Thoracic aorta (tissue), 2 donors: Measurements from ENCODE around the gene TMPRSS9. TPM values are rescaled to one million over a fixed set of nuclear protein-coding genes. Genes with fewer than 3 reads are reported as not detected.

Experiments
- ATAC-seq: fragments of 150-250 bp; one replicate; pipeline ENCODE4 v1.8.0; 2017; ENCODE audit warnings: low read depth; ENCODE audit not compliant: insufficient number of reproducible peaks, low FRiP score
- DNase-seq: peaks from one replicate; pipeline ENCODE4 v3.0.0-alpha.2; 2020; ENCODE audit warnings: low spot score
- H3K27ac ChIP-seq, 2 donors: fragments of 200-600 bp; sonication (generic); 1 replicate in 1 of 2; 2 replicates in 1 of 2; pipeline ENCODE4 v1.5.1; 2016; ENCODE audit warnings: mild to moderate bottlenecking in 2 of 2, moderate library complexity in 2 of 2
- H3K27me3 ChIP-seq: fragments of 200-600 bp; sonication (generic); replicated peaks from 2 replicates; pipeline ENCODE4 v1.6.0; 2016; ENCODE audit warnings: mild to moderate bottlenecking; ENCODE audit not compliant: insufficient read depth
- H3K36me3 ChIP-seq: fragments of 200-600 bp; sonication (generic); one replicate; pipeline ENCODE4 v1.5.1; 2016
- H3K4me1 ChIP-seq, 2 donors: fragments of 200-600 bp; sonication (generic); 1 replicate in 1 of 2; 2 replicates in 1 of 2; pipeline versions ENCODE4 v1.5.1 to v1.6.0; 2016; ENCODE audit warnings: low read depth in 2 of 2, mild to moderate bottlenecking in 1 of 2; ENCODE audit not compliant: control insufficient read depth in 1 of 2
- H3K4me3 ChIP-seq: fragments of 200-600 bp; sonication (generic); 2 replicates; pipeline ENCODE4 v1.5.1; 2016; ENCODE audit warnings: mild to moderate bottlenecking
- H3K9me3 ChIP-seq: fragments of 200-600 bp; sonication (generic); 2 replicates; pipeline ENCODE4 v1.5.1; 2016
- total RNA-seq, 2 donors: library from RNA; depleted of rRNA; stranded (reverse); fragments of >200 nt; gene quantifications; one replicate each; pipeline versions ENCODE4 v1.1.0 to v1.2.3, GENCODE V29; 2016
- TF ChIP-seq, protein P1 (sequence below): fragments of 200-600 bp; sonication (generic); IDR thresholded peaks from one replicate; pipeline ENCODE4 v1.5.1; 2019; ENCODE audit warnings: antibody characterized with exemption

The TMPRSS9 gene
- total RNA-seq, 2 donors from 2014 or later, result 0.42 to 0.54 TPM

DNA sequence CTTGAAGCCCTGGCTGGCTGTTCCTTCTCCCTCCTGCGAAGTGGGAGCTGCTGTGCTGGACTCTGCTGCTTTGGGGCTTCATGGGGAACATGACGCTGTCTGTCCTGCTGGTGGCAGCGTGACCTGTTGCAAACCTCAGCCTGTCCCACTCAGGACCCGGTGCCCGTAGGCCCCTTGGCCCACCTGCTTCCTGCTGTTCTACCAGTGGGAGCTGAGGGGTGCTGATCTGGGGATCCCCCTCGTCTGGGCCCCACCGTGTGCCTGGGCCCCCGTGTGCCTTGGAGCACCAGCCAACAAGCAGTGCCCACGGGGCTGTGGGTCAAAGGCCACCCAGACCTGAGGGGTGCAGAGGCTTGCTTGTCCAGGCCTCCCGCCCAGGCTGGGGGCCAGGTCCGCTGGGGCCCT lies 26.3 kb upstream of the TMPRSS9 start:
- no peak overlapping the region for H3K4me3 ChIP-seq
- DNase-seq (no peak), ATAC-seq (no peak)
- no peaks in the 10 kb centered on the region for H3K9me3 ChIP-seq
- no peak overlapping the region for H3K27ac ChIP-seq
- TF ChIP-seq, protein P1, sequence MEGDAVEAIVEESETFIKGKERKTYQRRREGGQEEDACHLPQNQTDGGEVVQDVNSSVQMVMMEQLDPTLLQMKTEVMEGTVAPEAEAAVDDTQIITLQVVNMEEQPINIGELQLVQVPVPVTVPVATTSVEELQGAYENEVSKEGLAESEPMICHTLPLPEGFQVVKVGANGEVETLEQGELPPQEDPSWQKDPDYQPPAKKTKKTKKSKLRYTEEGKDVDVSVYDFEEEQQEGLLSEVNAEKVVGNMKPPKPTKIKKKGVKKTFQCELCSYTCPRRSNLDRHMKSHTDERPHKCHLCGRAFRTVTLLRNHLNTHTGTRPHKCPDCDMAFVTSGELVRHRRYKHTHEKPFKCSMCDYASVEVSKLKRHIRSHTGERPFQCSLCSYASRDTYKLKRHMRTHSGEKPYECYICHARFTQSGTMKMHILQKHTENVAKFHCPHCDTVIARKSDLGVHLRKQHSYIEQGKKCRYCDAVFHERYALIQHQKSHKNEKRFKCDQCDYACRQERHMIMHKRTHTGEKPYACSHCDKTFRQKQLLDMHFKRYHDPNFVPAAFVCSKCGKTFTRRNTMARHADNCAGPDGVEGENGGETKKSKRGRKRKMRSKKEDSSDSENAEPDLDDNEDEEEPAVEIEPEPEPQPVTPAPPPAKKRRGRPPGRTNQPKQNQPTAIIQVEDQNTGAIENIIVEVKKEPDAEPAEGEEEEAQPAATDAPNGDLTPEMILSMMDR, result no peak
- no peaks in the 10 kb centered on the region for H3K36me3 ChIP-seq
- H3K4me1 ChIP-seq, result peaks cover 9 to 27% of the 10 kb centered on the region in 2 donors
- no peaks in the 10 kb centered on the region for H3K27me3 ChIP-seq

DNA sequence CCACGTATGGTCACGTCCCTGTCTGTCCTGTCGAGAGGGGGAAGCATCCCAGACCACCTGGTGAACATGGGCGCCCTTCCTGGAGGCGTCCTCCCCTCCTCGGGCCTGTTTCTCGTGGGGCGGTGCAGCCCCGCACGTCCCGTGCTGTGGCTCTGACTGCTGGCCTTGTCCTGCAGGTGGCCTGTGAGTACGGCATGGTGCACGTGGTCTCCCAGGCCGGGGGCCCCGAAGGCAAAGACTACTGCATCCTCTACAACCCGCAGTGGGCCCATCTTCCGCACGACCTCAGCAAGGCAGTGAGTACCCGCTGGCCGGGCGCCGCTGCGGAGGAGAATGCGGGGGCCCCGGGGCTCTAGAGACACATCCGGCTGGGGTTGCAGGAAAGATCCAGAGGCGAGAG lies 25.6 kb upstream of the TMPRSS9 start:
- H3K27ac ChIP-seq, result no peak overlapping the region
- H3K4me1 ChIP-seq, result peaks cover 4 to 22% of the 10 kb centered on the region in 2 donors
- no peaks in the 10 kb centered on the region for H3K36me3 ChIP-seq
- ATAC-seq (no peak), DNase-seq (no peak)
- H3K4me3 ChIP-seq, result no peak overlapping the region
- H3K27me3 ChIP-seq, result no peaks in the 10 kb centered on the region
- TF ChIP-seq, protein P1, result no peak
- no peaks in the 10 kb centered on the region for H3K9me3 ChIP-seq

DNA sequence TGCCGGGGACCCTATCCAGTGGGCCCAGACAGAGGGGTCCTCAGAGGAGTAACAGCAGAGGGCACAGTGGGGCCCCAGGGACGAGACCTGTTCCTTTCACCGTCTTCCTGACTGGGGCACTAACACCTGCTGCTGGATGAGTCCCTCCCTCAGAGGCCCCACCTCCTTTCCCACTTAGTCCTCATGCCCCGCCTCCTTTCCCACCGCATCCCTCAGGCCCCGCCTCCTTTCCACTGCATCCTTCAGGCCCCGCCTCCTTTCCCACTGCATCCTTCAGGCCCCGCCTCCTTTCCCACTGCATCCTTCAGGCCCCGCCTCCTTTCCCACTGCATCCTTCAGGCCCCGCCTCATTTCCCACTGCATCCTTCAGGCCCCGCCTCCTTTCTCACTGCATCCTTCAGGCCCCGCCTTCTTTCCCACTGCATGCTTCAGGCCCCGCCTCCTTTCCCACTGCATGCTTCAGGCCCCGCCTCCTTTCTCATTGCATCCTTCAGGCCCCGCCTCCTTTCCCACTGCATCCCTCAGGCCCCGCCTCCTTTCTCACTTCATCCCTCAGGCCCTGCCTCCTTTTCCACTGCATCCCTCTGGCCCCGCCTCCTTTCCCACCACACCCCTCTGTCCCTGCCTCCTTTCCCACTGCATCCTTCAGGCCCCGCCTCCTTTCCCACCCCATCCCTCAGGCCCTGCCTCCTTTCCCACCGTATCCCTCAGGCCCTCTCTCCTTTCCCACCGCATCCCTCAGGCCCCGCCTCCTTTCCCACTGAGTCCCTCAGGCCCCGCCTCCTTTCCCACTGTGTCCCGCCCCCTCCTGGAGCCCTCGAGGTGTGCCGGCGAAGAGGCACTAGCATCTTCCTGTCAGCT lies 24.8 kb upstream of the TMPRSS9 start:
- Histone ChIP-seq H3K4me1 (peaks cover 0 to 14% of the 10 kb centered on the region in 2 donors), H3K9me3 (no peaks in the 10 kb centered on the region), H3K27ac (no peak overlapping the region), H3K4me3 (no peak overlapping the region), H3K36me3 (no peaks in the 10 kb centered on the region), H3K27me3 (no peaks in the 10 kb centered on the region)
- ATAC-seq (no peak), DNase-seq (no peak)
- TF ChIP-seq, protein P1, result no peak

DNA sequence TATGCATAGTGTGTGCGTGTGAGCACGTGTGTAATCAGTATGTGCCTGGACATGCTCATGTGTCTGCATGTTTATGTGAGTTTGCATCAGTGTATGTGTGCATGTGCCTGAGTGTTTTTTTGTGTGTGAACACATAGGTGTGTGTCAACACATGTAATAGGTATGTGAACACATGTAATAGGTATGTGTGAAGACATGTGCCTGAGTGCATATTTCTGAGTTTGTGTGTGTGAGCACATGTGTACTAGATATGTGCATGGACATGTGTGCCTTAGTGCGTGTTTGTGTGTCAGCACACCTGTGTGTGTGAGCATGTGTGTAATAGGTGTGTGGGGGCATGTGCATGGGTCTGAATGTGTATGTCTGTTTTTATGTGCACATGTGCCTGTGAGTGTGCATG lies 24.2 kb upstream of the TMPRSS9 start:
- H3K4me3 ChIP-seq, result no peak overlapping the region
- no peak overlapping the region for H3K27ac ChIP-seq
- no peaks in the 10 kb centered on the region for H3K27me3 ChIP-seq
- no peaks in the 10 kb centered on the region for H3K9me3 ChIP-seq
- H3K4me1 ChIP-seq, result peaks cover 0 to 7% of the 10 kb centered on the region in 2 donors
- DNase-seq (no peak), ATAC-seq (no peak)
- H3K36me3 ChIP-seq, result no peaks in the 10 kb centered on the region
- TF ChIP-seq, protein P1, result no peak

DNA sequence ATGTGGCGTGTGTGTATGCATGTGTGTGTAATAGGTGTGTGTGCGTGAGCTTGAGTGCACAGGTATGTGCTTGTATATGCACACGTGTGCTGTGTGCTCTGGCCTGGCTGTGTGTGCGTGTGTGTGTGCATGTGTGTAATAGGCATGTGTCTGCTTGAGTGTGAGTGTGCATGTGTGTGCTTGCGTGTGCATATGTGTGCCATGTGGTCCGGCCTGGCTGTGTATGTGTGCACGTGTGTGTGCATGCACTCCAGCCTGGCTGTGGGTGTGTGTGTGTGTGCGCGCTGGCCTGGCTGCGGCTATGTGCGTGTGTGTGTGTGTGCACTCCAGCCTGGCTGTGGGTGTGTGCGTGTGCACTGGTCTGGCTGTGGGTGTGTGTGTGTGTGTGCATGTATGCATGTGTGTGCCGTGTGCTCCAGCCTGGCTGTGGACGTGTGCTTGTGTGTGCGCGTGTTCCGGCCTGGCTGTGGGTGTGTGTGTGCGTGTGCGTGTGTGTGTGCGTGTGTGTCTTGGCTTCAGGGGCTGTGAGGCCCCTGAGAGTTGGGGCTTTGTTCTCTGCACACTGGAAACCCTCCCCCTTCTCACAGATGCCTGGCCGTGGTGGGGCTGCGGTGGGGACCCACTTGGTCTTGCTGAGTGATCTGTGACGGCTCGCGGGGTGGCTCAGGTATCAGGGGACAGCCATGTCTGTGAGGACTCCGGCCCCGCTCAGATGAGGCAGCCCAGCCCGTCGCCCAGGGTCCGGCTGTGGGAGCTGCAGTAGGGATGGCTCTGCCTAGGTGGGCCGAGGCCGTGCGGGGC lies 23.3 kb upstream of the TMPRSS9 start:
- H3K27ac ChIP-seq, result no peak overlapping the region

More for the DNA sequence above, 23.3 kb upstream of the TMPRSS9 start:
- Histone ChIP-seq H3K27me3 (no peaks in the 10 kb centered on the region), H3K36me3 (peaks cover 3% of the 10 kb centered on the region), H3K4me3 (no peak overlapping the region), H3K9me3 (no peaks in the 10 kb centered on the region), H3K4me1 (no peaks in the 10 kb centered on the region)
- ATAC-seq, result no peak
- DNase-seq, result no peak
- TF ChIP-seq, protein P1, result no peak
